MM.1S (cell line): ENCODE data around the gene MC1R.

Experiments
- EZH2 ChIP-seq: fragments of 300-600 bp; sonication (generic); optimal IDR thresholded peaks from 2 replicates; pipeline ENCODE3; 2017; ENCODE audit warnings: low read depth, mild to moderate bottlenecking, antibody characterized with exemption, low read length, mixed read lengths
- TF ChIP-seq, protein P1 (sequence below): fragments of 300-600 bp; sonication (generic); IDR thresholded peaks from 2 replicates; pipeline ENCODE4 v1.5.1; 2016; ENCODE audit warnings: antibody characterized with exemption, low read length, mixed read lengths

DNA sequence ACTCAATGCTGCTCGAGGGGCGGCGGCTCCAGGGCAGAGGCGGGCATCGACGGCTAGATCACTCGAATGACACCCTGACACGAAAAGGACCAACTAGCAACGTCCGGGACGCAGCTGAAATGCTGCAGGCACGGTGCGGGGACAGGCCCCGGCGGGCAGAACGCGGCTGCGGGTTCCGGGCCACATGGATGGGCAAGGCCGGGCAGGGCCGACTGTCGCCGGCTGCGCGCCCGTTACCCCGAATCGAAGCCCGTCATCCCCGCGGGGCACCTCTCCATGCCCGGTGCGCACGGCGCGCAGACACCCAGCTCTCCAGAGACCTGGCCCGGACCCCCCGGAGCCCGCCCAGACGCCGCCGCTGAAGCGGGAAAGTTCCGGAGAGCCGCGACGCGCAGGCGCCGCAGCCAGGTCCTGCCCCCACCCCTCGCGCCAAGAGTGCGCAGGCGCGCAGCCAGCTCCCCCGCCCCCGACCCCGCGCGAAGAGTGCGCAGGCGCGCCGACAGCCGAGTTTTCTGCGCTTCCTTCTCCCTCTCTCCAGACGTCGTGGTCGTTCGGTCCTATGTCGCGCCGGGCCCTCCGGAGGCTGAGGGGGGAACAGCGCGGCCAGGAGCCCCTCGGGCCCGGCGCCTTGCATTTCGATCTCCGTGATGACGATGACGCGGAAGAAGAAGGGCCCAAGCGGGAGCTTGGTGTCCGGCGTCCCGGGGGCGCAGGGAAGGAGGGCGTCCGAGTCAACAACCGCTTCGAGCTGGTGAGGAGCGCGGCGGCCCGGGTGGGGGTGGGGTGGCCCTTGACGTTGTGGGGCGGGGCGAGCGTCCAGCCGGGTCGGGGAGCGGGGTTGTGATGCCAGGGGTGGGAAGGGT lies 45.3 kb upstream of the MC1R start, which contains the start of gene TCF25:
- TF ChIP-seq, protein P1, sequence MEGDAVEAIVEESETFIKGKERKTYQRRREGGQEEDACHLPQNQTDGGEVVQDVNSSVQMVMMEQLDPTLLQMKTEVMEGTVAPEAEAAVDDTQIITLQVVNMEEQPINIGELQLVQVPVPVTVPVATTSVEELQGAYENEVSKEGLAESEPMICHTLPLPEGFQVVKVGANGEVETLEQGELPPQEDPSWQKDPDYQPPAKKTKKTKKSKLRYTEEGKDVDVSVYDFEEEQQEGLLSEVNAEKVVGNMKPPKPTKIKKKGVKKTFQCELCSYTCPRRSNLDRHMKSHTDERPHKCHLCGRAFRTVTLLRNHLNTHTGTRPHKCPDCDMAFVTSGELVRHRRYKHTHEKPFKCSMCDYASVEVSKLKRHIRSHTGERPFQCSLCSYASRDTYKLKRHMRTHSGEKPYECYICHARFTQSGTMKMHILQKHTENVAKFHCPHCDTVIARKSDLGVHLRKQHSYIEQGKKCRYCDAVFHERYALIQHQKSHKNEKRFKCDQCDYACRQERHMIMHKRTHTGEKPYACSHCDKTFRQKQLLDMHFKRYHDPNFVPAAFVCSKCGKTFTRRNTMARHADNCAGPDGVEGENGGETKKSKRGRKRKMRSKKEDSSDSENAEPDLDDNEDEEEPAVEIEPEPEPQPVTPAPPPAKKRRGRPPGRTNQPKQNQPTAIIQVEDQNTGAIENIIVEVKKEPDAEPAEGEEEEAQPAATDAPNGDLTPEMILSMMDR: no peak
- TF ChIP-seq EZH2: no peak
